ENCODE results near the gene NTF3. TPM values are rescaled to one million over a fixed set of nuclear protein-coding genes. Genes with fewer than 3 reads are reported as not detected.

Gene NTF3
- polyA plus RNA-seq, 1 of the 3 experiments (the other 2 are of a cell fraction) = not detected

DNA sequence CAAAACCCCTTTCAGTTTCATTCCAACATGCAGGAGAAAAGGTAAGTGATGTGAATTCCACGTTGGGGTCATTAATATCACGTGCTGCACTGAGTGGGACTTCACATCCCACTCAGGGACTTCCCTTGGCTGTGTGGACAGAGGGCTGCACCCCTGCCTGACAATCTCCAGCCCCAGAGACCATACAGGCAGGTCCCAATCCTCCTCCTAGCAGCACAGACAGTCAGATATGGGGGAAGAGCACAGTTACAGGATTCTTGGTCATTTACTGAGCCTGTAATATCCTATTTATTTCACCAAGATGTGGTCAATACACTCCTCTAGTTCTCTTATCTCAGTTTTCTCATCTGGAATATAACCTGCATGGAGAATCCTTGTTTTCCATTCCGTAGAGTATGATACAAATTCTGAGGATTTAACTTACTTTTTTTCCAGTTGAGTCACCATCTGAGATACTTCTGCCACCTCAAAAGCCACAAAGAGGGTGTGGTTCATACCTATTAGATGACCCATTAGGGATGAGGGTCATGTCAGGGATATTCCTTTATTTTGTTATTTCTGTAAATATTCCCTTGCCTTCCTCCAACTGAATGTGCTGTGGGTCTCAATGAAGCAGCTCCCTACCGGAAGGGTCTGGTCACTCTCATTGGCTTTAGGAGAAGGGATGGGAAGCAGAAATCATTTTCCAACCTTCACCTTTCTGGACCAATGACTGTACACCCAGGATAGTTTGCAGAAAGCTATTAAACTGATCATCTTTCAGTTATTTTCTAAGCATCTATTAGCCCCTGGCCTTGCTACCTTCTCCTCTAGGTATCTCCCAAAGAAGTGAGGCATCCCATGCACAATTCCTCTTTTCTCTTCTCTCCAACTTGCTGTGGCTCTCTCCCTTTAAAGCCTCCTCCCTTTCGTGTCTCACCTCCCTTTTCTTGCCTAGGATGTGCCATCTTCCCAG is 43.0 kb upstream of the NTF3 start:
- H3K9me3 ChIP-seq = no peaks in the 10 kb centered on the region
- WGBS (ENCODE audit: low lambda C conversion rate) = 36% methylated on average over 5 of the region's 5 CpGs
- H3K36me3 ChIP-seq (replicated peaks in 1 of 2; ENCODE audit: control insufficient read depth in 1 of 2, insufficient read depth in 2 of 2, low read length in 1 of 2) = no peaks in the 10 kb centered on the region
- no peak overlapping the region for H3K4me2 ChIP-seq
- no peak overlapping the region for H3K9ac ChIP-seq
- TF ChIP-seq, protein P1, sequence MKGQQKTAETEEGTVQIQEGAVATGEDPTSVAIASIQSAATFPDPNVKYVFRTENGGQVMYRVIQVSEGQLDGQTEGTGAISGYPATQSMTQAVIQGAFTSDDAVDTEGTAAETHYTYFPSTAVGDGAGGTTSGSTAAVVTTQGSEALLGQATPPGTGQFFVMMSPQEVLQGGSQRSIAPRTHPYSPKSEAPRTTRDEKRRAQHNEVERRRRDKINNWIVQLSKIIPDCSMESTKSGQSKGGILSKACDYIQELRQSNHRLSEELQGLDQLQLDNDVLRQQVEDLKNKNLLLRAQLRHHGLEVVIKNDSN (IDR thresholded peaks at IDR 0.05; ENCODE audit: borderline replicate concordance, low read depth) = no peak
- TF ChIP-seq NRF1 (IDR thresholded peaks at IDR 0.05; ENCODE audit: low read depth, low read length) (no peak), ELF1 (IDR thresholded peaks at IDR 0.05) (no peak), TCF12 (IDR thresholded peaks at IDR 0.05) (no peak), EP300 (IDR thresholded peaks at IDR 0.05; ENCODE audit: borderline replicate concordance in 1 of 2, low read depth in 1 of 2, low read length in 1 of 2) (no peak), POLR2AphosphoS5 (IDR thresholded peaks at IDR 0.05; ENCODE audit: low read depth, low read length) (no peak), FOXJ3 (CRISPR knock-in tag; IDR thresholded peaks at IDR 0.05) (no peak), FOSL2 (IDR thresholded peaks at IDR 0.05; ENCODE audit: borderline replicate concordance, low read depth) (no peak), MXI1 (IDR thresholded peaks at IDR 0.05; ENCODE audit: low read depth, low read length) (no peak)
- TF ChIP-seq, protein P2, sequence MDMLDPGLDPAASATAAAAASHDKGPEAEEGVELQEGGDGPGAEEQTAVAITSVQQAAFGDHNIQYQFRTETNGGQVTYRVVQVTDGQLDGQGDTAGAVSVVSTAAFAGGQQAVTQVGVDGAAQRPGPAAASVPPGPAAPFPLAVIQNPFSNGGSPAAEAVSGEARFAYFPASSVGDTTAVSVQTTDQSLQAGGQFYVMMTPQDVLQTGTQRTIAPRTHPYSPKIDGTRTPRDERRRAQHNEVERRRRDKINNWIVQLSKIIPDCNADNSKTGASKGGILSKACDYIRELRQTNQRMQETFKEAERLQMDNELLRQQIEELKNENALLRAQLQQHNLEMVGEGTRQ (IDR thresholded peaks at IDR 0.05; ENCODE audit: borderline replicate concordance, low read depth, low read length) = no peak
- no peaks in the 10 kb centered on the region for H3F3A ChIP-seq (replicated peaks; ENCODE audit: insufficient read depth)
- DNase-seq = no peak
- H3K4me1 ChIP-seq (ENCODE audit: control insufficient read depth in 1 of 2, insufficient read depth in 2 of 2, low read depth in 1 of 2, low read length in 1 of 2) = no peaks in the 10 kb centered on the region
- ChIA-PET CTCF (no interaction called here), POLR2A (no interaction called here)
- no peaks in the 10 kb centered on the region for H4K20me1 ChIP-seq (ENCODE audit: insufficient read depth)
- no peaks in the 10 kb centered on the region for H3K9me2 ChIP-seq
- H3K4me3 ChIP-seq (ENCODE audit: low read depth in 2 of 2, low read length in 1 of 2) = no peak overlapping the region
- H2AFZ ChIP-seq (ENCODE audit: low read depth) = no peak overlapping the region
- H3K27ac ChIP-seq (ENCODE audit: low read depth in 2 of 2, low read length in 1 of 2) = no peak overlapping the region; a peak in 1 of 4 replicates
- H3K27me3 ChIP-seq (ENCODE audit: insufficient read depth) = no peaks in the 10 kb centered on the region
- H3K79me2 ChIP-seq (ENCODE audit: insufficient read depth) = no peaks in the 10 kb centered on the region

DNA sequence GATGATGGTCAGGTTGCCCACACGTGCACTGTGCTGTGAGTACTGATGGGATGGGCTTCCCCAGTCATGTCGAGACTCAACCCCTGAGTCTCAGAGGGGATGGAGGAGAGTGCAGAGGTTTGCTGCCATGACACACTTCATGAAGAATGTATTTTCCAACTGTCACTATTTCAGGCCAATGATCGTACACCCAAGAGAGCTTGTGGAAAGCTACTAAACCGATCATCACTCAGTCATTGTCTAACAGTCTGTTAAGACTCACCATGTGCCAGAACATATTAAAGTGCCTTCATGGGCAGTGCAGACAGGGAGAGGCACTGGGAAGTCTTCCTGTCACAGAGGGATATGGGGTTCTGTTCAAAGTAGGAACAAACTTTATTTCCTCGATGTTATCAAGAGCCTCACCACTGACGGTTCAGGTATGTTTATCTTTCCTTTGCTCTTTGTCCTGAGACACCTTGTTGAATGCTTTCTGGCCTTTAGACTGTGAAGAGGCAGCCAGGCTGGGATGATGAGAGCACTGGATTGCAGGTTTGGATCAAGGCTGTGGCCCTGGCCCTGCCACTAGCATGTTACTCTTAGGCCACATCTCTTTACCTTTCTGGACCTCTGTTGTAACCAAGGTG is 41.6 kb upstream of the NTF3 start:
- H3K4me2 ChIP-seq = no peak overlapping the region
- ChIA-PET POLR2A (no interaction called here), CTCF (no interaction called here)
- H3K27ac ChIP-seq (ENCODE audit: low read depth in 2 of 2, low read length in 1 of 2) = no peak overlapping the region
- no peaks in the 10 kb centered on the region for H3K4me1 ChIP-seq (ENCODE audit: control insufficient read depth in 1 of 2, insufficient read depth in 2 of 2, low read depth in 1 of 2, low read length in 1 of 2)
- no peaks in the 10 kb centered on the region for H3F3A ChIP-seq (replicated peaks; ENCODE audit: insufficient read depth)
- WGBS (ENCODE audit: low lambda C conversion rate) = 47% methylated on average over 6 of the region's 6 CpGs
- H3K79me2 ChIP-seq (ENCODE audit: insufficient read depth) = no peaks in the 10 kb centered on the region
- no peaks in the 10 kb centered on the region for H3K9me3 ChIP-seq
- H3K9ac ChIP-seq = no peak overlapping the region
- TF ChIP-seq FOSL2 (IDR thresholded peaks at IDR 0.05; ENCODE audit: borderline replicate concordance, low read depth) (no peak), CHD2 (IDR thresholded peaks at IDR 0.05; ENCODE audit: low read length, partially characterized antibody) (no peak), GABPA (IDR thresholded peaks at IDR 0.05; ENCODE audit: low read depth) (no peak)
- no peaks in the 10 kb centered on the region for H3K9me2 ChIP-seq
- no peak for DNase-seq
- no peaks in the 10 kb centered on the region for H4K20me1 ChIP-seq (ENCODE audit: insufficient read depth)
- no peaks in the 10 kb centered on the region for H3K36me3 ChIP-seq (replicated peaks in 1 of 2; ENCODE audit: control insufficient read depth in 1 of 2, insufficient read depth in 2 of 2, low read length in 1 of 2)
- no peak overlapping the region for H2AFZ ChIP-seq (ENCODE audit: low read depth)
- H3K4me3 ChIP-seq (ENCODE audit: low read depth in 2 of 2, low read length in 1 of 2) = no peak overlapping the region
- H3K27me3 ChIP-seq (ENCODE audit: insufficient read depth) = no peaks in the 10 kb centered on the region
